ENCODE data around the gene FAM241A.

FAM241A gene

DNA sequence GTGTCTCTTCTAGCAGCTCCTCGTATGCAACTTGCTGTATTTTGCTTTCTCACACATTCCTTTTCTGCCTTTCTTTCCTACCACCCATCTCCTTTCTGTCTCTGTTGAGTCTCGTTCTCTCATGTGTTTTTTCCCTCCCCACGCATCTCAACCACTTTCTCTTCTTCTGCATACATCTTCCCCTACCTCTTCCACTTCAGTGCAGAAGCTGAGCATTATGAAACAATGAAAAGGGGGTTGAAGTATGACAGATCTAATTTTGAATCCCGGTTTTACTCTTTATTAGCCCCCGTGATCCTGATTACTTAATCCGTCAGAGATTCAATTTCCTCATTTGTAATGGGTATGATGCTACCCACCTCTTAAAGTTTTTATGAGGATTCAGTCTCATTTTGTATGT, 7.3 kb downstream of the FAM241A start:
- no peaks in the 10 kb centered on the region for H3K9me2 ChIP-seq (ENCODE audit: low read depth, low read length)
- no peak overlapping the region for H3K27ac ChIP-seq (ENCODE audit: low read depth, low read length, poor library complexity, severe bottlenecking)
- no peaks in the 10 kb centered on the region for H3K4me1 ChIP-seq (ENCODE audit: insufficient read depth, low read length, severe bottlenecking)
- no peaks in the 10 kb centered on the region for H3K79me2 ChIP-seq (ENCODE audit: insufficient read depth, low read length)
- no peak overlapping the region for H2AFZ ChIP-seq (ENCODE audit: low read length)
- no peaks in the 10 kb centered on the region for H3K9me3 ChIP-seq (ENCODE audit: low read length)
- H4K20me1 ChIP-seq (ENCODE audit: insufficient read depth, low read length), result no peaks in the 10 kb centered on the region
- no peak overlapping the region for H3K4me3 ChIP-seq (ENCODE audit: low read depth, low read length, poor library complexity, severe bottlenecking)
- no peak for TF ChIP-seq CTCF (IDR thresholded peaks at IDR 0.05; ENCODE audit: low read length)
- TF ChIP-seq EZH2 (IDR thresholded peaks at IDR 0.05; ENCODE audit: borderline replicate concordance, low read length), result no peak
- no peaks in the 10 kb centered on the region for H3K27me3 ChIP-seq (ENCODE audit: insufficient read depth, low read length)
- no peaks in the 10 kb centered on the region for H3F3A ChIP-seq (ENCODE audit: insufficient read depth, low read length)
- no peak overlapping the region for H3K4me2 ChIP-seq (ENCODE audit: low read length)
- H3K36me3 ChIP-seq (ENCODE audit: insufficient read depth, low read length), result no peaks in the 10 kb centered on the region
- H3K9ac ChIP-seq (ENCODE audit: low read length), result no peak overlapping the region

GRCh38 chr4:112153211-112153791, 8.0 kb downstream of the FAM241A start:
- Histone ChIP-seq H3K27me3 (ENCODE audit: insufficient read depth, low read length) (no peaks in the 10 kb centered on the region), H2AFZ (ENCODE audit: low read length) (no peak overlapping the region), H4K20me1 (ENCODE audit: insufficient read depth, low read length) (no peaks in the 10 kb centered on the region), H3K9me3 (ENCODE audit: low read length) (no peaks in the 10 kb centered on the region), H3K9me2 (ENCODE audit: low read depth, low read length) (no peaks in the 10 kb centered on the region), H3K4me1 (ENCODE audit: insufficient read depth, low read length, severe bottlenecking) (no peaks in the 10 kb centered on the region), H3K27ac (ENCODE audit: low read depth, low read length, poor library complexity, severe bottlenecking) (no peak overlapping the region), H3F3A (ENCODE audit: insufficient read depth, low read length) (no peaks in the 10 kb centered on the region), H3K36me3 (ENCODE audit: insufficient read depth, low read length) (no peaks in the 10 kb centered on the region), H3K9ac (ENCODE audit: low read length) (no peak overlapping the region), H3K4me2 (ENCODE audit: low read length) (no peak overlapping the region), H3K79me2 (ENCODE audit: insufficient read depth, low read length) (no peaks in the 10 kb centered on the region), H3K4me3 (ENCODE audit: low read depth, low read length, poor library complexity, severe bottlenecking) (no peak overlapping the region)
- TF ChIP-seq CTCF (IDR thresholded peaks at IDR 0.05; ENCODE audit: low read length) (no peak), EZH2 (IDR thresholded peaks at IDR 0.05; ENCODE audit: borderline replicate concordance, low read length) (no peak)

DNA sequence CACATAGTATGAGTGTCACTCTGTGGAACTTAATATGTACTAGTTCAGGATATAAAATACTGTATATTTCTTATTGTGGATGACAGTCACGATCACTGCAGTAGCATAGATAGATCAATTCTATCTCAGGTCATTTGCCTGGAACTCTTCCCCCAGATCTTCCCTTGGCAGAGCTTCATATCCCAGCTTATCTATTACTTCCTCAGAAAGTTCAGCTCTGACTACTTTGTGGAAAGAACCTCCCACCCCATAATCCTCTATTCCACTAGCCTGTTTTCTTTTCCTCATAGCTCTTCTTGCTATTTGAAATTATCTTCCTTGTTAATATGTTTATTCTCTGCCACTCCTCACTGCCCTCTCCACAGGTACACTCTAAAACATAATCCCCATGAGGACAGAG, 10.9 kb downstream of the FAM241A start:
- H3K9me2 ChIP-seq (ENCODE audit: low read depth, low read length), result no peaks in the 10 kb centered on the region
- H3K4me2 ChIP-seq (ENCODE audit: low read length), result no peak overlapping the region
- TF ChIP-seq CTCF (IDR thresholded peaks at IDR 0.05; ENCODE audit: low read length) (no peak), EZH2 (IDR thresholded peaks at IDR 0.05; ENCODE audit: borderline replicate concordance, low read length) (no peak)
- H2AFZ ChIP-seq (ENCODE audit: low read length), result no peak overlapping the region
- no peaks in the 10 kb centered on the region for H3F3A ChIP-seq (ENCODE audit: insufficient read depth, low read length)
- H3K9ac ChIP-seq (ENCODE audit: low read length), result no peak overlapping the region
- no peak overlapping the region for H3K4me3 ChIP-seq (ENCODE audit: low read depth, low read length, poor library complexity, severe bottlenecking)
- H3K4me1 ChIP-seq (ENCODE audit: insufficient read depth, low read length, severe bottlenecking), result no peaks in the 10 kb centered on the region
- H4K20me1 ChIP-seq (ENCODE audit: insufficient read depth, low read length), result no peaks in the 10 kb centered on the region
- H3K27me3 ChIP-seq (ENCODE audit: insufficient read depth, low read length), result no peaks in the 10 kb centered on the region
- no peaks in the 10 kb centered on the region for H3K79me2 ChIP-seq (ENCODE audit: insufficient read depth, low read length)
- no peak overlapping the region for H3K27ac ChIP-seq (ENCODE audit: low read depth, low read length, poor library complexity, severe bottlenecking)
- H3K9me3 ChIP-seq (ENCODE audit: low read length), result no peaks in the 10 kb centered on the region
- no peaks in the 10 kb centered on the region for H3K36me3 ChIP-seq (ENCODE audit: insufficient read depth, low read length)

Measured in OCI-LY1 (cell line).